ENCODE results near the gene CACNA2D3.

DNA sequence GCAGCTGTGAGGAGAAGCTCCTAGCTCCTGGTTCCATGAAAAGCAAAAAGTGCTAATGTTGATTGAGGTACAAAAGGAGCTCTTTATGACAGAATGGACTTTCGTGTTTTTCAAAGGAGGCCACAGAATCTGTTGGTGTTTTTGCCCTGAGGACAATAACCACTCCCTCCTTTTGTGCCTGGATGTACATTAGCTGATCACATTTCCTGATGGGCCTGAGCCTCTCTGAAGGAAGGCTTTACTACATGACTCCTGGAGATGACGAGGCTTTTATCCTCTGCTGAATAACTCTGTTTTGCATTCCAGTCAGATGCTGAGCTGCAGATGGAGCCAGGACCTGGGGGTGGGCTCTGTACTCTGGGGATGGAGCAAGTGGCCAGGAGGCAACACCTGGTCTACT is 301.9 kb downstream of the CACNA2D3 start:
- TF ChIP-seq, protein P1, sequence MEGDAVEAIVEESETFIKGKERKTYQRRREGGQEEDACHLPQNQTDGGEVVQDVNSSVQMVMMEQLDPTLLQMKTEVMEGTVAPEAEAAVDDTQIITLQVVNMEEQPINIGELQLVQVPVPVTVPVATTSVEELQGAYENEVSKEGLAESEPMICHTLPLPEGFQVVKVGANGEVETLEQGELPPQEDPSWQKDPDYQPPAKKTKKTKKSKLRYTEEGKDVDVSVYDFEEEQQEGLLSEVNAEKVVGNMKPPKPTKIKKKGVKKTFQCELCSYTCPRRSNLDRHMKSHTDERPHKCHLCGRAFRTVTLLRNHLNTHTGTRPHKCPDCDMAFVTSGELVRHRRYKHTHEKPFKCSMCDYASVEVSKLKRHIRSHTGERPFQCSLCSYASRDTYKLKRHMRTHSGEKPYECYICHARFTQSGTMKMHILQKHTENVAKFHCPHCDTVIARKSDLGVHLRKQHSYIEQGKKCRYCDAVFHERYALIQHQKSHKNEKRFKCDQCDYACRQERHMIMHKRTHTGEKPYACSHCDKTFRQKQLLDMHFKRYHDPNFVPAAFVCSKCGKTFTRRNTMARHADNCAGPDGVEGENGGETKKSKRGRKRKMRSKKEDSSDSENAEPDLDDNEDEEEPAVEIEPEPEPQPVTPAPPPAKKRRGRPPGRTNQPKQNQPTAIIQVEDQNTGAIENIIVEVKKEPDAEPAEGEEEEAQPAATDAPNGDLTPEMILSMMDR (conservative IDR thresholded peaks at IDR 0.05 in 1 of 2, IDR thresholded peaks at IDR 0.05 in 1 of 2; ENCODE audit: extremely low read depth in 1 of 2, insufficient read depth in 1 of 2, low read depth in 1 of 2, low read length in 2 of 2) = no peak
- no peak for TF ChIP-seq EZH2 (IDR thresholded peaks at IDR 0.05; ENCODE audit: borderline replicate concordance, low read length)
